ENCODE results near the gene SDHA. TPM values are rescaled to one million over a fixed set of nuclear protein-coding genes. Genes with fewer than 3 reads are reported as not detected.

The SDHA gene
- total and polyA plus RNA-seq, 12 donors: 116 to 296 (median 202) TPM

- 39 to 56% (median 50%) methylated on average over 3 to 37 of the region's 37 CpGs for WGBS, 4 donors
- DNase-seq: peak; percentile 57 to 84 (median 67)
- Histone ChIP-seq H3K9me3 (replicated peaks in 1 of 3) (no peaks in the 10 kb centered on the region), H3K36me3 (replicated peaks in 1 of 2) (no peaks in the 10 kb centered on the region), H3K27ac (peak overlapping the region in 1 of 5 donors; percentile 45), H3K4me1 (replicated peaks in 1 of 2) (no peaks in the 10 kb centered on the region), H3K4me3 (no peak overlapping the region), H3K27me3 (no peaks in the 10 kb centered on the region)
- intact Hi-C loops (cut with DNase I): no loop called here
- TF ChIP-seq POLR2A (IDR thresholded peaks at IDR 0.05): no peak
These were observed 46.9 kb upstream of the SDHA start for GRCh38 chr5:170971-171800.

GRCh38 chr5:171801-172331 lies 46.3 kb upstream of the SDHA start:
- peak in 4 of 7 donors; percentile 7 to 46 (median 16) for DNase-seq
- TF ChIP-seq POLR2A (IDR thresholded peaks at IDR 0.05): no peak
- no peak for TF ChIP-seq CTCF (IDR thresholded peaks at IDR 0.05)
- no peaks in the 10 kb centered on the region for H3K27me3 ChIP-seq
- 81 to 91% (median 87%) methylated on average over 14 to 23 of the region's 23 CpGs for WGBS, 4 donors
- no peaks in the 10 kb centered on the region for H3K4me1 ChIP-seq (replicated peaks in 1 of 2)
- H3K27ac ChIP-seq: no peak overlapping the region
- no peaks in the 10 kb centered on the region for H3K36me3 ChIP-seq (replicated peaks in 1 of 2)
- no peak overlapping the region for H3K4me3 ChIP-seq
- H3K9me3 ChIP-seq (replicated peaks in 1 of 3): no peaks in the 10 kb centered on the region
- intact Hi-C loops (cut with DNase I): no loop called here

GRCh38 chr5:172421-172820 lies 45.7 kb upstream of the SDHA start:
- no peak overlapping the region for H3K4me3 ChIP-seq
- 79 to 88% (median 85%) methylated on average over 12 to 13 of the region's 13 CpGs for WGBS, 4 donors
- DNase-seq: peak in 3 of 7 donors; percentile 6 to 29 (median 13)
- H3K27me3 ChIP-seq: no peaks in the 10 kb centered on the region
- H3K27ac ChIP-seq: no peak overlapping the region
- TF ChIP-seq POLR2A (IDR thresholded peaks at IDR 0.05): no peak
- TF ChIP-seq CTCF (IDR thresholded peaks at IDR 0.05): no peak
- no peaks in the 10 kb centered on the region for H3K9me3 ChIP-seq (replicated peaks in 1 of 3)
- intact Hi-C loops (cut with DNase I): no loop called here
- no peaks in the 10 kb centered on the region for H3K36me3 ChIP-seq (replicated peaks in 1 of 2)
- H3K4me1 ChIP-seq (replicated peaks in 1 of 2): no peaks in the 10 kb centered on the region

- Histone ChIP-seq H3K4me1 (replicated peaks in 1 of 2) (no peaks in the 10 kb centered on the region), H3K27ac (no peak overlapping the region), H3K4me3 (no peak overlapping the region), H3K27me3 (no peaks in the 10 kb centered on the region), H3K9me3 (replicated peaks in 1 of 3) (no peaks in the 10 kb centered on the region), H3K36me3 (replicated peaks in 1 of 2) (no peaks in the 10 kb centered on the region)
- WGBS, 4 donors: 79 to 86% (median 82%) methylated on average over 17 of the region's 17 CpGs
- TF ChIP-seq CTCF (IDR thresholded peaks at IDR 0.05): no peak
- no peak for TF ChIP-seq POLR2A (IDR thresholded peaks at IDR 0.05)
- DNase-seq: peak in 3 of 7 donors; percentile 4 to 16 (median 7)
- intact Hi-C loops (cut with DNase I): no loop called here
These were observed 45.3 kb upstream of the SDHA start for GRCh38 chr5:172841-173251.
